Neural progenitor cell (in vitro differentiated cells): ENCODE results near the gene MSN.

Experiments
- CTCF ChIP-seq: fragments of 200-600 bp; sonication (generic); IDR thresholded peaks from 2 replicates; pipeline ENCODE4 v1.5.1; 2017; ENCODE audit warnings: antibody characterized with exemption, mild to moderate bottlenecking
- EZH2 ChIP-seq: fragments of 200-600 bp; sonication (generic); IDR thresholded peaks from 2 replicates; pipeline ENCODE4 v1.6.1; 2017; ENCODE audit warnings: antibody characterized with exemption, mild to moderate bottlenecking, moderate library complexity

GRCh38 chrX:65695849-65696449 lies 28.5 kb downstream of the MSN start:
- TF ChIP-seq CTCF, result no peak
- no peak for TF ChIP-seq EZH2
